IMR-90 (cell line): ENCODE data around the gene OPCML. TPM values are rescaled to one million over a fixed set of nuclear protein-coding genes. Genes with fewer than 3 reads are reported as not detected.

Experiments
- ATAC-seq: fragments of 200-7000 bp; cut with Tn5 transposase; 2 replicates; pipeline ENCODE4 v1.9.1; 2020; ENCODE audit warnings: low read depth, mild to moderate bottlenecking, moderate library complexity
- BruUV-seq: library from RNA; stranded (reverse); fragments of 400-500 nt; replicated peaks from 2 replicates; lab custom pipeline; 2021; lab: Mats Ljungman, UMichigan
- CTCF ChIA-PET: fragments of 300-600 bp; formaldehyde crosslinking; extraction: SDS; loops from one replicate; lab custom pipeline; 2021; ENCODE audit warnings: antibody characterized with exemption; lab: Yijun Ruan, JAX
- POLR2A ChIA-PET: fragments of 300-600 bp; sonication (Branson Sonifier 250); formaldehyde crosslinking; loops from one replicate; lab custom pipeline; 2022; ENCODE audit warnings: antibody characterized with exemption; ENCODE audit not compliant: unreplicated experiment; lab: Charles Lee
- DNase-seq: peaks from one replicate; pipeline ENCODE4 v3.0.0; 2013
- H2AFZ ChIP-seq: replicated peaks from 2 replicates; pipeline ENCODE3; 2013; ENCODE audit warnings: low read length, mild to moderate bottlenecking; ENCODE audit not compliant: poor library complexity
- H2AK5ac ChIP-seq: 2 replicates; pipeline ENCODE4 v1.6.1; 2013; ENCODE audit warnings: low read depth, low read length, inconsistent platforms
- H2AK9ac ChIP-seq: replicated peaks from 2 replicates; pipeline ENCODE3; 2013; ENCODE audit warnings: mild to moderate bottlenecking, low read depth, low read length, moderate library complexity; ENCODE audit not compliant: poor library complexity
- H2BK120ac ChIP-seq: 2 replicates; pipeline ENCODE4 v1.6.1; 2013; ENCODE audit warnings: low read depth, low read length, inconsistent platforms
- H2BK15ac ChIP-seq: 3 replicates; pipeline ENCODE4 v1.6.1; 2013; ENCODE audit warnings: low read depth, low read length, inconsistent platforms
- H2BK20ac ChIP-seq: 2 replicates; pipeline ENCODE4 v1.6.1; 2013; ENCODE audit warnings: low read depth, mild to moderate bottlenecking, inconsistent platforms, low read length, moderate library complexity
- H2BK5ac ChIP-seq: 2 replicates; pipeline ENCODE4 v1.6.1; 2013; ENCODE audit warnings: mild to moderate bottlenecking, low read depth, low read length, inconsistent platforms; ENCODE audit not compliant: poor library complexity, severe bottlenecking
- H3K14ac ChIP-seq: replicated peaks from 2 replicates; pipeline ENCODE4 v1.6.1; 2013; ENCODE audit warnings: low read depth, low read length, inconsistent platforms
- H3K18ac ChIP-seq: 2 replicates; pipeline ENCODE4 v1.6.1; 2013; ENCODE audit warnings: low read depth, low read length, control low read depth
- H3K23ac ChIP-seq: 2 replicates; pipeline ENCODE4 v1.6.1; 2013; ENCODE audit warnings: low read depth, low read length, inconsistent platforms
- H3K27ac ChIP-seq: 2 replicates; pipeline ENCODE4 v1.5.1; 2013; ENCODE audit warnings: mild to moderate bottlenecking, control low read depth, low read length; ENCODE audit not compliant: insufficient read depth
- H3K27me3 ChIP-seq: 2 replicates; pipeline ENCODE4 v1.6.1; 2013; ENCODE audit warnings: low read length; ENCODE audit not compliant: control insufficient read depth, insufficient read depth
- H3K36me3 ChIP-seq: 2 replicates; pipeline ENCODE4 v1.6.1; 2013; ENCODE audit warnings: low read length, mixed read lengths; ENCODE audit not compliant: control insufficient read depth, insufficient read depth
- H3K4ac ChIP-seq: 2 replicates; pipeline ENCODE4 v1.6.1; 2013; ENCODE audit warnings: low read depth, low read length, inconsistent platforms
- H3K4me1 ChIP-seq: 2 replicates; pipeline ENCODE4 v1.6.1; 2013; ENCODE audit warnings: low read length, mixed read lengths; ENCODE audit not compliant: control insufficient read depth, insufficient read depth
- H3K4me2 ChIP-seq: 2 replicates; pipeline ENCODE4 v1.6.1; 2013; ENCODE audit warnings: low read depth, mild to moderate bottlenecking, control low read depth, low read length, moderate library complexity
- H3K4me3 ChIP-seq: 2 replicates; pipeline ENCODE4 v1.5.1; 2013; ENCODE audit warnings: low read depth, mild to moderate bottlenecking, control low read depth, low read length, moderate library complexity; ENCODE audit not compliant: insufficient read depth
- H3K56ac ChIP-seq: 2 replicates; pipeline ENCODE4 v1.6.1; 2013; ENCODE audit warnings: low read length, inconsistent platforms; ENCODE audit not compliant: insufficient read depth; ENCODE audit errors: extremely low read depth
- H3K79me1 ChIP-seq, 2 experiments: 2 replicates each; pipeline ENCODE4 v1.6.1; 2013; ENCODE audit warnings: low read length in 2 of 2, inconsistent platforms in 1 of 2, low read depth in 1 of 2
- H3K9ac ChIP-seq: 2 replicates; pipeline ENCODE4 v1.6.1; 2013; ENCODE audit warnings: low read depth, low read length, control low read depth
- H3K9me1 ChIP-seq: 2 replicates; pipeline ENCODE4 v1.6.1; 2013; ENCODE audit warnings: low read length, inconsistent platforms; ENCODE audit not compliant: insufficient read depth
- H3K9me3 ChIP-seq: 2 replicates; pipeline ENCODE4 v1.6.1; 2013; ENCODE audit warnings: low read length; ENCODE audit not compliant: control insufficient read depth, insufficient read depth
- H4K20me1 ChIP-seq: 2 replicates; pipeline ENCODE4 v1.6.1; 2013; ENCODE audit warnings: low read length, inconsistent platforms; ENCODE audit not compliant: insufficient read depth
- H4K5ac ChIP-seq: 2 replicates; pipeline ENCODE4 v1.6.1; 2013; ENCODE audit warnings: mild to moderate bottlenecking, low read depth, low read length, control low read depth
- H4K8ac ChIP-seq, 2 experiments: 2 replicates each; pipeline ENCODE4 v1.6.1; 2013; ENCODE audit warnings: low read depth in 2 of 2, low read length in 2 of 2, control low read depth in 1 of 2, inconsistent platforms in 1 of 2
- H4K91ac ChIP-seq: 2 replicates; pipeline ENCODE4 v1.6.1; 2013; ENCODE audit warnings: low read depth, low read length, inconsistent platforms; ENCODE audit not compliant: insufficient read depth
- BHLHE40 ChIP-seq: fragments of 150-350 bp; IDR thresholded peaks from 2 replicates; pipeline ENCODE4 v1.6.1; 2016; ENCODE audit warnings: mild to moderate bottlenecking, low read depth, low read length
- CEBPB ChIP-seq: IDR thresholded peaks from 2 replicates; pipeline ENCODE4 v1.6.1; 2012; ENCODE audit warnings: low read depth, low read length, improper control_type of control experiment
- CHD1 ChIP-seq: IDR thresholded peaks from 2 replicates; pipeline ENCODE4 v1.6.1; 2012; ENCODE audit warnings: low read depth, low read length, improper control_type of control experiment
- CTCF ChIP-seq: conservative IDR thresholded peaks from 2 replicates; pipeline ENCODE4 v1.5.1; 2012; ENCODE audit warnings: mild to moderate bottlenecking, low read depth, low read length, improper control_type of control experiment
- ELK1 ChIP-seq: fragments of 150-350 bp; IDR thresholded peaks from 2 replicates; pipeline ENCODE4 v1.6.1; 2016; ENCODE audit warnings: low read depth, mild to moderate bottlenecking, low read length, moderate library complexity, borderline replicate concordance
- FOS ChIP-seq: fragments of 150-350 bp; IDR thresholded peaks from 2 replicates; pipeline ENCODE4 v1.6.1; 2016; ENCODE audit warnings: low read depth, low read length
- MAFK ChIP-seq: IDR thresholded peaks from 2 replicates; pipeline ENCODE4 v1.6.1; 2012; ENCODE audit warnings: low read depth, low read length, improper control_type of control experiment
- MAZ ChIP-seq: IDR thresholded peaks from 2 replicates; pipeline ENCODE4 v1.6.1; 2012; ENCODE audit warnings: low read depth, mild to moderate bottlenecking, low read length, improper control_type of control experiment, moderate library complexity, borderline replicate concordance
- MXI1 ChIP-seq: IDR thresholded peaks from 2 replicates; pipeline ENCODE4 v1.6.1; 2012; ENCODE audit warnings: low read depth, mild to moderate bottlenecking, low read length, moderate library complexity, borderline replicate concordance
- NFE2L2 ChIP-seq: fragments of 150-350 bp; IDR thresholded peaks from 2 replicates; pipeline ENCODE4 v1.6.1; 2016; ENCODE audit warnings: low read depth, mild to moderate bottlenecking, low read length
- POLR2A ChIP-seq: IDR thresholded peaks from 2 replicates; pipeline ENCODE4 v1.6.1; 2012; ENCODE audit warnings: mild to moderate bottlenecking, low read depth, low read length
- RAD21 ChIP-seq: IDR thresholded peaks from 2 replicates; pipeline ENCODE4 v1.6.1; 2012; ENCODE audit warnings: low read length, improper control_type of control experiment
- RCOR1 ChIP-seq: IDR thresholded peaks from 2 replicates; pipeline ENCODE4 v1.6.1; 2012; ENCODE audit warnings: mild to moderate bottlenecking, low read length, improper control_type of control experiment; ENCODE audit not compliant: insufficient replicate concordance
- RFX5 ChIP-seq: IDR thresholded peaks from 2 replicates; pipeline ENCODE4 v1.8.0; 2012; ENCODE audit warnings: low read depth, mild to moderate bottlenecking, low read length, moderate library complexity
- SMC3 ChIP-seq: fragments of 150-350 bp; IDR thresholded peaks from 2 replicates; pipeline ENCODE4 v1.6.1; 2016; ENCODE audit warnings: low read depth, mild to moderate bottlenecking, antibody characterized with exemption, low read length, moderate library complexity
- USF2 ChIP-seq: fragments of 150-350 bp; IDR thresholded peaks from 2 replicates; pipeline ENCODE4 v1.6.1; 2017; ENCODE audit warnings: mild to moderate bottlenecking, antibody characterized with exemption, low read length, low read depth
- WGBS, 2 experiments: methylation state at CpG; one replicate each; pipeline versions ENCODE4 v1.1.5 to v1.1.7; 2013; ENCODE audit warnings: missing lambda C conversion rate in 2 of 2; ENCODE audit not compliant: insufficient read length in 1 of 2; ENCODE audit errors: extremely low coverage in 2 of 2; 5-methylcytosine and 5-hydroxymethylcytosine counted together
- dilution Hi-C: fragments of 300-500 bp; cut with HindIII; formaldehyde crosslinking; loops from one replicate; pipeline ENCODE4 v1.14.3; 2018; ENCODE audit warnings: low sequenced_read_pairs; ENCODE audit not compliant: unreplicated experiment
- in situ Hi-C: fragments of 300-500 bp; cut with MboI; formaldehyde crosslinking; loops from 3 replicates; pipeline ENCODE4 v1.14.3; 2019; ENCODE audit warnings: low sequenced_read_pairs, inconsistent platforms, mixed read lengths
- intact Hi-C: fragments of 100-400 bp; cut with micrococcal nuclease; formaldehyde crosslinking; loops from 2 replicates; pipeline ENCODE4 v1.10.0; 2022
- polyA plus RNA-seq, 3 experiments: library from polyadenylated mRNA; depleted of rRNA; stranded (reverse); fragments of >200 nt; gene quantifications; 2 replicates each; pipeline ENCODE4 v1.2.3, GENCODE V29; 2012; ENCODE audit warnings: low replicate concordance in 1 of 3
- total RNA-seq: library from RNA; depleted of rRNA; stranded (reverse); fragments of >200 nt; gene quantifications from 2 replicates; pipeline ENCODE4 v1.2.3, GENCODE V29; 2012

The OPCML gene
- total and polyA plus RNA-seq, 2 of the 4 experiments (the other 2 are of a cell fraction) = under 0.01 to 2.6 TPM

GRCh38 chr11:133249065-133249464, 283.2 kb downstream of the OPCML start:
- no peaks in the 10 kb centered on the region for H3K27me3 ChIP-seq
- no peaks in the 10 kb centered on the region for H3K4me1 ChIP-seq
- ATAC-seq = no peak
- no peak overlapping the region for H3K56ac ChIP-seq
- no peaks in the 10 kb centered on the region for H3K9me1 ChIP-seq
- ChIA-PET CTCF (no interaction called here), POLR2A (no interaction called here)
- no peak overlapping the region for H2BK120ac ChIP-seq
- no peak overlapping the region for H2BK20ac ChIP-seq
- no peaks in the 10 kb centered on the region for H3K36me3 ChIP-seq
- no TSS peak for BruUV-seq
- no peak overlapping the region for H3K14ac ChIP-seq
- no peak overlapping the region for H2AFZ ChIP-seq
- no peak overlapping the region for H4K5ac ChIP-seq
- no peak for DNase-seq
- peaks cover 22% of the 10 kb centered on the region for H3K9me3 ChIP-seq
- no peak overlapping the region for H4K8ac ChIP-seq
- H3K79me1 ChIP-seq = no peaks in the 10 kb centered on the region
- no peak overlapping the region for H4K91ac ChIP-seq
- H2AK9ac ChIP-seq = no peak overlapping the region
- H2BK15ac ChIP-seq = no peak overlapping the region
- H3K4me3 ChIP-seq = no peak overlapping the region
- no peak overlapping the region for H3K4me2 ChIP-seq
- no peaks in the 10 kb centered on the region for H4K20me1 ChIP-seq
- H3K4ac ChIP-seq = no peak overlapping the region
- H3K23ac ChIP-seq = no peak overlapping the region
- H2AK5ac ChIP-seq = no peak overlapping the region
- in situ Hi-C loops = no loop called here
- H3K27ac ChIP-seq = no peak overlapping the region
- no peak overlapping the region for H3K18ac ChIP-seq
- TF ChIP-seq RCOR1 = no peak
- no peak for TF ChIP-seq ELK1
- no peak for TF ChIP-seq CHD1
- TF ChIP-seq RAD21 = no peak
- no peak for TF ChIP-seq RFX5
- TF ChIP-seq SMC3 = no peak
- no peak for TF ChIP-seq MAZ
- TF ChIP-seq CTCF = no peak
- TF ChIP-seq FOS = no peak
- TF ChIP-seq CEBPB = no peak
- TF ChIP-seq MAFK = no peak
- no peak for TF ChIP-seq BHLHE40
- no peak for TF ChIP-seq POLR2A
- TF ChIP-seq USF2 = no peak
- no peak for TF ChIP-seq NFE2L2
- TF ChIP-seq MXI1 = no peak
- WGBS, 2 experiments = no CpG with 5 or more reads among the region's 3 CpGs
- dilution Hi-C loops = no loop called here
- no peak overlapping the region for H2BK5ac ChIP-seq
- intact Hi-C loops = no loop called here
- no peak overlapping the region for H3K9ac ChIP-seq
